PC-9 (cell line): Measurements from ENCODE around the gene IKBKE.

ENCODE experiments used
- EZH2 ChIP-seq: fragments of 200-600 bp; sonication (generic); IDR thresholded peaks from 2 replicates; pipeline ENCODE4 v1.8.0; 2017; ENCODE audit warnings: antibody characterized with exemption, low read depth
- TF ChIP-seq, protein P1 (sequence below): fragments of 200-600 bp; sonication (generic); conservative IDR thresholded peaks from 2 replicates; pipeline ENCODE4 v1.6.1; 2017; ENCODE audit warnings: mixed run types, antibody characterized with exemption, mild to moderate bottlenecking, moderate library complexity

DNA sequence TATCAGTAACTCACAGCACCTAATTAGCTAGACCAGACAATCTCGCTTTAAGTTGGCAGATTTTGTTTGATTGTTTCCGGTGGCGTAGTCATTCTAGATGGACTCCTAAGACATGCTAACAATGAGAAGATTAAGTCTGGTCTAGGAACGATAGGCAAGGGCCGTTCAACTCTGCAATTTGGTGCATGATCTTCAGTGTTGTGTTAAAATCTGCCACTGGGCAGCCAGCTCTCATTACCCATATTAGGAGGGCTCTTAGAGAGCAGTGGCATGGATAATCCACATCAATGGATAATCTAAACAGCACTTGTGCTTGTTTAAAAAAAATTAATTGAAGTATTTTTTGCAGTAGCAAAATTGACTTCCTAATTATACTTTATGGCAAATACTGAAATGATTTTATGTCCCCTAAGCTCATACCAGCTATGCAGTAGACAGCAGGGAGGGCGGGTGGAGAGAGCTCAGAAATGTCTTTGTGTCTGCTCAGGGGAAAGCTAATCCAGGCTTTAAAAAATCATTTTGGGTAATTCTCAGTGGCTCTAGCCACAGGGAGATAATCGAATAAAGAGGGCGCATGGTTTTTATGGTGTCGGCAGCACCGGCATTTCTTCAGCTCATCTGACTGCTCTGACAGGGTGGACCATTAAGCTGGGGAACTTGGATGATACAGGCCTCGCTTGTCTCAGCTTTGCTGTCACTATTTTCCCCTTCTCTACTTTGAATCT, 48.5 kb upstream of the IKBKE start:
- TF ChIP-seq, protein P1, sequence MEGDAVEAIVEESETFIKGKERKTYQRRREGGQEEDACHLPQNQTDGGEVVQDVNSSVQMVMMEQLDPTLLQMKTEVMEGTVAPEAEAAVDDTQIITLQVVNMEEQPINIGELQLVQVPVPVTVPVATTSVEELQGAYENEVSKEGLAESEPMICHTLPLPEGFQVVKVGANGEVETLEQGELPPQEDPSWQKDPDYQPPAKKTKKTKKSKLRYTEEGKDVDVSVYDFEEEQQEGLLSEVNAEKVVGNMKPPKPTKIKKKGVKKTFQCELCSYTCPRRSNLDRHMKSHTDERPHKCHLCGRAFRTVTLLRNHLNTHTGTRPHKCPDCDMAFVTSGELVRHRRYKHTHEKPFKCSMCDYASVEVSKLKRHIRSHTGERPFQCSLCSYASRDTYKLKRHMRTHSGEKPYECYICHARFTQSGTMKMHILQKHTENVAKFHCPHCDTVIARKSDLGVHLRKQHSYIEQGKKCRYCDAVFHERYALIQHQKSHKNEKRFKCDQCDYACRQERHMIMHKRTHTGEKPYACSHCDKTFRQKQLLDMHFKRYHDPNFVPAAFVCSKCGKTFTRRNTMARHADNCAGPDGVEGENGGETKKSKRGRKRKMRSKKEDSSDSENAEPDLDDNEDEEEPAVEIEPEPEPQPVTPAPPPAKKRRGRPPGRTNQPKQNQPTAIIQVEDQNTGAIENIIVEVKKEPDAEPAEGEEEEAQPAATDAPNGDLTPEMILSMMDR: no peak
- TF ChIP-seq EZH2: no peak
